ENCODE results near the gene THAP5.
A peak's percentile ranks its signal among the peaks of the same experiment; 100 is the strongest.

The THAP5 gene, protein sequence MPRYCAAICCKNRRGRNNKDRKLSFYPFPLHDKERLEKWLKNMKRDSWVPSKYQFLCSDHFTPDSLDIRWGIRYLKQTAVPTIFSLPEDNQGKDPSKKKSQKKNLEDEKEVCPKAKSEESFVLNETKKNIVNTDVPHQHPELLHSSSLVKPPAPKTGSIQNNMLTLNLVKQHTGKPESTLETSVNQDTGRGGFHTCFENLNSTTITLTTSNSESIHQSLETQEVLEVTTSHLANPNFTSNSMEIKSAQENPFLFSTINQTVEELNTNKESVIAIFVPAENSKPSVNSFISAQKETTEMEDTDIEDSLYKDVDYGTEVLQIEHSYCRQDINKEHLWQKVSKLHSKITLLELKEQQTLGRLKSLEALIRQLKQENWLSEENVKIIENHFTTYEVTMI

DNA sequence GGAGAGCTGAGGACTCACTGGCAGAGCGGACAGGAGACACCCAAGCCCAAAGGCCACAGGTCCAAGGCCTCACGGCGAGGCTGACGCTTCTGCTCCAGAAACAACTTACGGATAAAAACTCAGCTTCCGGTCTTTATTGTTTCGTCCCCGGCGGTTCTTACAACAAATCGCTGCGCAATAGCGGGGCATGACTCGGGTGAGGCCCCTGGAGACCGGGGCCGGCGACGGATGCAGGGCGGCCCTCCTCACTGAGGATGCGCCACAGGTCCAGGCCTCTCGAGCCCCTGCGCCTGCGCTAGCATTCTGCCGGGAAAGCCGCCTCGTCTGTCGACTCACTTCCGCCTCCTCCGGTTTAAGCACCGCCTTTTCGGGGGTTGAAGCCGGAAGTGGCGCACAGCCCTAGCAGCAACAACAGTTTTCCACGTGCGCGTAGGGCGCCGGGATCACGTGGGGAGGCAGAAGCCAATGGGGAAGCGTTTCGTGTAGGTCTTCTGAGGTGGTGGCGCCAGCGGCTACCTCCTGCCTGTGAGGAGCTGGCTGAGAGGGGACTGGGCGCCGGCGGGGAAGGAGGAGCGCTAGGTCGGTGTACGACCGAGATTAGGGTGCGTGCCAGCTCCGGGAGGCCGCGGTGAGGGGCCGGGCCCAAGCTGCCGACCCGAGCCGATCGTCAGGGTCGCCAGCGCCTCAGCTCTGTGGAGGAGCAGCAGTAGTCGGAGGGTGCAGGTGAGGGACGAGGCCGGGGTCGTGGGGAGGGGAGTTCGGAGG is at the start of gene THAP5, which contains the start of gene DNAJB9:
TSS of gene THAP5 (minus strand) at position 326 of the 765 bp plus-strand sequence. CDS start at position 189, 137 bp downstream.
TSS of gene DNAJB9 (plus strand) at position 494 of the 765 bp plus-strand sequence. CDS start 1,853 bp downstream, outside the sequence.
- peak; percentile 98 to 99 for DNase-seq (ENCODE audit: low read depth in 2 of 2)

DNA sequence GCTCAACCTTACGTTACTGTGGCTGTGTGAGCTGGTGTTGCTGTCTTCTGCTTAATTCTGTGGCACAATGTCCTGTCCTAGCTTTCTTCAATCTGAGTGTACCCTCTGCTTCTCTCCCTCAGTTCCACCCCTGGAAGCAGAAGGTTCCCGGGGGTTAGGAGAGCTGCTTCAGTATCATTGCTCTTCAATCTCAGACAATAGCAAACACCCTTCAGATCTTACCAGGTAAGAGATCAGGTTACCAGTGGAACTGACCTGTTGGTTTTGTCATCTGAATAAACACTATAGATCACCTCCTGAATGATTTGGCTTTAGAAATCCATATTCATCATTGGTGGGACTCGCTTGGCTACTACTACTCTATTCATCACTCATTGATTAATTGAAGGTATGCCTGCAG is 48.5 kb upstream of the THAP5 start:
- no peak for DNase-seq (ENCODE audit: low read depth in 2 of 2)

DNA sequence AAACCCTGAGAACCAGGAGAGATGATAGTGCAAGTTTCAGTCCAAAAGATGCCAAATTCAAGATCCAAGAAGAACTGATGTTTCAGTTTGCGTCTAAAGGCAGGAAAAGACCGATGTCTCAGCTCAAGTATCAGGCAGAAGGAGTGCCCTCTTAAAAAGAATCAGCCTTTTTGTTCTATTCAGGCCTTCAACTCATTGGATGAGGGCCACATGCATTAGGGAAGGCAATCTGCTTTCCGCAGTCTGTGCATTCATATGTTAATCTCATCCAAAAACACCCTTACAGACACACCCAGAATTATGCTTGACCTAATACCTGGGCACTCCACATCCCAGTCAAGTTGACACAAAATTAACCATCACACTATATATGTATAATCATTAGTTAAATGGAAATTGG is 45.4 kb upstream of the THAP5 start:
- DNase-seq (ENCODE audit: low read depth in 2 of 2): no peak

DNA sequence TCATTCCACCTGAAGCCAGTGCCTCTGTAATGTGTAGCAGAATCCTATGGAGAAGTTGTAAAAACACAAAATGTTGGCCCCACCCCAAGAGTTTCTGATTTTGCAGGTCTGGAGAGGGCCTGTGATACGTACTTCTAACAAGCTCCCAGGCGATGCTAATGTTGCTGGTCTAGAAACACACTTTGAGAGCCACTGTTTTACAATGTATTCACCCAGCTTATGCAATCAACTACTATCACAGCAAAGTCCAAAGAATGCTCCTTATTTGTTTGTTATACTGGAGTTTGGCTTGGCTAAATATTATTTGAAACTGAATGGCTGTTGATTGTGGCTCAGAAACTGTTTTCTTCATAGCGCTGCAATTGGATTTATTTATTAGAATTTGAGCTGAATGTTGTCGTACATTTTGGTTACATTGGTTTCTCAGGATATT is 44.5 kb upstream of the THAP5 start:
- DNase-seq (ENCODE audit: low read depth in 2 of 2): no peak

DNA sequence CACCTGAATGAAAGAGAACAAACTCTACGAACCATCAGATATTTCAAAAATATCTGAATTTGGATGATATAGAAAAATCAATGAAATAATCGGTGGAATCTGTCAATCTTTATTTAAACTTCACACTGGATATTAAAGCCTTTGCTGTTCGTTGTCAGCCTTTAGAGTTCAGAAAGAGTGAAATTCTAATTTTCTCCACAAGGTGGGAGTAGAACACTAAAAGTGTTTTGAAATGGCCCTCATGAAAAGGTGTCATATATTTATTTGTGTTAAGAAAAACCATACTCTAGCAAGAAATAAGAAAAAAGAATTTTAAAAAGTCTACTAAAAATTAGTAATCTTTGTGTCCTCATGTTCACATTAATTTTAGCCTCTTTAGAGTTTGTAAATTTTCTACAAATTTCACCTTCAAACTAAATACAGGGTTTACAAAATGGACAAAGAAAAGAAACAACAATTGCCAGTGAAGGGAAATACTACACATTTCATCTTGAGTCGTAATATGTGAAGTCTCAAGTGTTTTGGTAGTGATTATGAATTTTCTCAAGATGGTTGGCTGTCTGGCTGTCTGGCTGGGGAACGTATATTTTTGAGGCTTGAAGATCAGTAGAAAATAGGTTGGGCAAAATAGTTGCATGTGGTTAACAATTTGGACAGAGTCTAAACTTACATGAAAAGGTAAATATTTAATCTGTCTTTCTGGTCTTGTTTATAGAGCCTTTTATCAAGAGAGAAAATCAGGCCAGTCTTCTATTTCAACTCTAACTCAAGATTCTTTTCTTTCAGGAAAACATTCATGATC is 43.8 kb upstream of the THAP5 start:
- DNase-seq (ENCODE audit: low read depth in 2 of 2): no peak

DNA sequence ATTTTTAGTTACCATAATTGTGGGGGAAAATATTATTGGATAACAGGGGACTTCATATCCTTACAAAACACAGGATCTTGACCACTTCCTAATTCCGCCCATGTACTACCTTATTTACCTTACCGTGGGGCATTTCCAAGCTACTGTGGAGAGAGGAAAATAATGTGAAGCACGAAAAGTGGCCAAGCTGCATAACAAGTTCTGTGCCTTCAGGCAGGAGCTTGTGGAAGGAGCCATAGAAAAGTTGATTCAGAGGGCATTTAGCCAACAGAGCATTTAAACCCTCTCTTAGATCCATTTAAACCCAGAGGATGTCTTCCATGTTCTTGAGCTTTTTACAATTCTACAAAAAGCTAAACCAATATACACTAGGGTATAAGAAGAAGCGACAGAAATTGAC is 41.8 kb upstream of the THAP5 start:
- no peak for DNase-seq (ENCODE audit: low read depth in 2 of 2)

DNA sequence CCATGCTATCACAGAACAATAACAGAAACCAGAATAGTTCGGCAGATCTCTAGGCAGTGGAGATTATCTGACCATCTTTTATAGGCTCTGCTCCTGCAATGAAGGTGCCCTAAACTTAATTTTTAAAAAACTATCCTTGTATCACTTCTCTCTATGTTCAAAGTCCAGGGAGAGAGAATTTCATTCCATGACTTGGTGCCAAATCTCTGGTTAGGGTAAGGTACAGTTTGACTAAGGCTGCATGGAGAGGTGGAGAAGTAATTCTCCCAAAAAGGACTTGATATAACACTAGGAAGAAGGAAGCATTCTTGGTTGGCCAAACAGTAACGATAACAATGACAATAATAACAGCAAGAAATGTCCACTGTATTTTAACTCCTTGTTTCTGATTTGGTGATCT is 40.1 kb upstream of the THAP5 start:
- DNase-seq (ENCODE audit: low read depth in 2 of 2): no peak

DNA sequence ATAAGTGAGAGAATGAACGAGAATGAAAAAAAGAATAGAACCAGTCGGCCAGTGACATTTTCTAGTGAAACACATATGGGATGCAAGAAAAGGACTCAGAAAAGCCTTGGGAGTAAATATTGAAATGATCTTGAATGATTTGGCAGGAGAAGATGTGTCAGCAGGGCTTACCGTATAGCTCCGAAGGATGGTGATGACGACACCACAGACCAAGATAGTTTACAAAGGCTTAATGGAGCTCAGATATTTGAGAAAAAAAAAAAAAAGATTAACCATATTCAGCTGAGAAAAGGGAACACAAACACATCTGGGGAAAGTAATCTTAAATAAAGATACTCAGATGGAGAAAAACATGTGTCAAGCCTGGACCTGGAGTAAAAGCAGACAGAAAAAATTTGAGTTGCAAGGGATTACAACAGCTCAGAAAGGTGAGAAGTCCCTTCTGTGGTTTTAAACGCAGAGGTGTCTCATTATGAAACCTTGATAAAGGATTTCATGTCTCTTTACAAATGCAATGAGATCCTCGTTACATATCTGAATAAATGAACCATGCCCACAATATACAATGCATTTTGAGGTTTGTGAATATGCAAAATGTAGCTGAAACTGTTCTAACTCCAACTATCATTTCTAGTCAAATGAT is 36.2 kb upstream of the THAP5 start:
- DNase-seq (ENCODE audit: low read depth in 2 of 2): no peak

DNA sequence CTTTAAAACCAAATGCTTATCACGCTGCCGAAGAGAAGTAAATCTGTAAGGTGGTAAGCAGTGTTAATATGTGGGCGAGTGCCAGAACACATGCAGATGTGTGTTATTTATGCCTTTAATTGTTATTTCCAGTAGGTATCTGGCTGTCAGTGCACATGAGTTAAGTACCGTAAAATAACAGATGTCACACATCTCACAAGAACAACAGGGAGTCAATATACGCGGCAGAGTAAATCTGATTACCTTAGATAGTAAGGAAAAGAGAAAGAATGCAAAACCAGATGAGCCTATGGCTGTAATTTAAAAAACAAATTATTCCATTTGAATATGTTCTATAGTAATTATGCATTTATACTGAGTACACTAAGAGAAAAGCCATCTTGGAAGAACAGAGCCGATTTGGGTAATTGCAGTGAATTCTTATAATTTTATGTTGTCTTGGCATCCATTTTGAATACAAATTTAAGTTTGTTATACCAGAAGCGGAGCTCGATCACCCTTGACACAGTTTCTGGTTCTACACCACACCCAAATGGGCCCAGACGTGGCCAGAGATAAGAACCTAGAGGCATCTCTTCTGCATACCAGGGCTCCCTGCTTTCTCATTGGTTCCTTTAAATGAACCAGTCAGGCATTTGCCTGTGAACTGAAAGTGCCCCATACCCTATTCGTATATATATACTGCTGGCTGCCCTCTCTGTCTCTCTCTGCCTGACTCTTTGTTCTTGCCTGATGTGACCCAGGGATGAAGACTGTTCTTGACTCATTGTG is 35.0 kb upstream of the THAP5 start:
- no peak for DNase-seq (ENCODE audit: low read depth in 2 of 2)

DNA sequence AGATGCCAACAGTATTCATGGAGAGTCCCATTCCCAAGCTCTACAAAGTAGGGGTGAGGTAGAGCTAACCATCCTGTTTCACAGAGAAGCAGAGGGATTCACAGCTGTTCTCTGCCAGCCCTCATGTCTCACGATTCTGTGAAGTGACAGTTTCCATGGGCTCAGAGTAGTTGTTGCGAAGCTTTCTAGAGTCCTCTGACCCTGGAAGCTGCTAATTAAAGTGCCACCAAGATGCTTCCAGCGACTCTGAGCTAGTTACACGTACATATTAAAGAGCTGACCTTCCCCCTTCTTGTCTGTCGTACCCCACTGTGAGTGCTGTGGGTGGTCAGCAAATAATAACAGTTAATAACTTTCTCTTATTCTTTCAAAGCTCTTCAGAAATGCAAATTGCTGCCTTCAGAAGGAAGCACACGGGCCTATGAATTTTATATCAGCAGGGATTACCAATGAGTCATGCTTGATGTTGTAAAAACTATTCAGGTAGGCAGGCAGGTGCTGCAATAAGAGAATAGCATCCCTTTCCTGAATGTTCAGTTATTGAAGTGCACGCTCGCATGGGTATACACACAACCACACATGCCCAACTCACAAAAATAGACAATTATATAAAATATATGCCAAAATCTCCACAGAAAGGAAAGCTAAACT is 34.3 kb upstream of the THAP5 start:
- DNase-seq (ENCODE audit: low read depth in 2 of 2): no peak

DNA sequence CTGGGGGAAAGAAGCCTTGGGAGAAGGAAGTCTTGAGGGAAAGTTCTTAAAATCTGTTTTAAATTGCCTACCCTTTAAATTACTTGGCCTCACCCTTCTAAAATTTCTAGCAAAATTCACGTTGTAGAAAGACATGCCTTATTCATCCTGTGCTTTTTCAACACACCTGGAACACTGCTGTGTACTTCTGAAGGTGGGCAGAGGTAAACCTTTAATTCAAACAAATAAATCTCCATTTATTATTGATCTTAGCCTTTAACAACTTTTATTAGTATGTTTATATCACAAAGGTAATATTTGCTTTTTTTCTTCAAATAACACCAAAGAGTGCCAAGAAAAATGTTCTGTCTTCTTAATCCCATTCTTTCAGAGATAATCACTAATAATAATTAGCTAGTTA is 30.9 kb upstream of the THAP5 start:
- DNase-seq (ENCODE audit: low read depth in 2 of 2): no peak

DNA sequence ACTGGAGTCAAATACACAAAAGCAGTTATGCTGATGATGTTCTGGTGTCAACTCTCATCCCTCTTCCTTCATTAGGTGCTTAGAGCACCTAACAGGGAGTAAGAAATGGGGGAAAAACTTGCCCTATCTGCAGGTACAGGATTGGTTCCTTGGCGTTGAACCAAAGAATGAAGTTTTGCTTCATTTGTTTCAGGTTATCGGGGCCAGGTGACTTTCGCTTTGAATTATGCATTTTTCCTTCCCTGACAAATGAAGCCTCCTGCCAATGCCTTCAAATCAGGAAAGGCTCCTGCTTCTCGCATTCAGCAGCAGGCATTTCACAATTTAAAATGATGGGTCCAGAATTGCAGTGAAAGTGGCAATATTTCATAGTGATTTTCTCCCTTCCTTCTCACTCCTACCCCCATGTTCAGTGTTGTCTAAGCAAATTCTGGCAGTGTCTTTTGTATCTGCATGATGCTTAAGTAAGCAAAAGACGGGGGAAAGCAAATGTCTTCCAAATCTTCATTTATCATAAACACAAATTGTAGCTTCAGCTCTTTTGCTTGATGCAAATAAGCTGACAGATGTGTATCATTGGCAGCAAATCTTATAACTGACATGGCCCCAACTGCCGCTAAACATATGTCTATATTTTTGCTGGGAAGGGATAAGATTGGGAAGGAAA is 29.5 kb upstream of the THAP5 start:
- no peak for DNase-seq (ENCODE audit: low read depth in 2 of 2)

DNA sequence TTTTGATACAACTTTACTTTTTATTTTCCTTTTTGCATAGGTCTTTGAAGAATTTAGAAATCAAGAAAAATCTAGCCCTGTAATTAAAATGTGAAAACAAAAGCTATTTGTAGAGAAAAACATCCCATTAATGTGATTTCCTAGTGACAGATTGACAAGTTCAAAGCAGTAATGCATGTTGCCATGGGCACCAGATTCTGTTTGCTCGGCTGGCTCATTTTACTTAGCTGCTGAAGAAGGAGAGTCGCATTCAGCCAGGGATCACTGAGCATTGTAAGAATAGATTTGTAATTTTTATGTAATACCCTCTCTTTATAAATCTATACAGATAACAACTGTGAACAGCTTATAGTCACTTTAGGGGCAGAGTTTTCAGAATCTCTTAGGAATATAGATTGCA is 28.6 kb upstream of the THAP5 start:
- no peak for DNase-seq (ENCODE audit: low read depth in 2 of 2)

DNA sequence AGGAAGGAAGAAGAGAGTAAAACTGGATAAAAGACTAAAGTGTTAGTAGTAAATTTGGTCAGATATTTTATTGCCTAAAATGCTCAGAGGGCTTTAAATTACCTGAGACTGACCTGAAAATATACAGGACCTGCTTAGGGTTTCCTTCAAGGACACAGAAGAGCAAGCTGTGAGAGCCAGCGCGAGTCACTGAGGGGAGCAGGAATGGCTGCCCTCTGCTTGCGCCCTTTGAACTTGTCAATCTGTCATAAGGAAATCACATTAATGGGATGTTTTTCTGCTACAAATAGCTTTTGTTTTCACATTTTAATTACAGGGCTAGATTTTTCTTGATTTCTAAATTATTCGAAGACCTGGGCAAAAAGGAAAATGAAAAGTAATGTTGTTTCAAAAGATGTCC is 27.1 kb upstream of the THAP5 start:
- no peak for DNase-seq (ENCODE audit: low read depth in 2 of 2)

DNA sequence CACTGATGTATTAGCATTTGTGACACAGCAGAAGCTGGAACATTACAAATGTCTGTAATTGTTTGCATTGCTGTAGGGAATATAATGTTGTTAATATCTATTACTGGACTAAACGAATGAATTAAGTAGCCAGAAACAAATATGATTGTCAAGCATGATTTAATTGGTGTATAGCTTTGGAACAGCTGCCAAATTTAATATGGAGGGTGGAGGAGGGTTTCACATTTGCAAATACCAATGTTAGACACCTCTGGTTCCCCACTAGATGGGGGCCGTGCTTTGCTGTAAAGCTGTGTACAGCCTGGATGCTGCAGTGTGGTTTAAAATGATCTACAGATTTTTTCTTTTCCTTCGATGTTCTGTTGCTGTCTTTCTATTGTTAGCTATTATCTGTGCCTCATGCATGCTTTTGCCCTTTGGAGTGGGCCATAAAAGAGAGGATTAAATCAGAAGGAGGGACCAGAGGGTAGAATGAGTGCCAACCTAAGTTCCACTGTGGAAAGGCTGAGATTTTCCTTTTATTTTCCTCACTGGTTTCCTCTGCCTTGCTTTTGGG is 23.2 kb upstream of the THAP5 start:
- DNase-seq (ENCODE audit: low read depth in 2 of 2): no peak

DNA sequence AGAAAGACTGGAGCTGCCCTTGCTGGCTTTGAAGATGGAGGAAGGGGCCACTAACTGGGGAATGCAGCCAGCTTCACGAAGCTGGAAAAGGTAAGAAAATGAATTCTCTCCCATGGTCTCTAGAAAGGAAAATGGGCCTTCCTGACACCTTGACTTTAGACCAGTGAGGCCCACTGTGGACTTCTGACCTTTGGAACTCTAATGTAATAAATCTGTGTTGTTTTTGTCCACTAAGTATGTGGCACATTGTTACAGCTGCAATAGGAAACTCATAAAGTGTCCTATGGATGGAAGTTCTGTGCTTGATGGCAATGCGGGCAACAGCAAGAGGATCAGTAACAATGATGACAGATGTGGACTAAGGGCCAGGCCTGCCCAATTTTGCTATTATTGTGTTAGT is 21.1 kb upstream of the THAP5 start:
- DNase-seq (ENCODE audit: low read depth in 2 of 2): no peak

DNA sequence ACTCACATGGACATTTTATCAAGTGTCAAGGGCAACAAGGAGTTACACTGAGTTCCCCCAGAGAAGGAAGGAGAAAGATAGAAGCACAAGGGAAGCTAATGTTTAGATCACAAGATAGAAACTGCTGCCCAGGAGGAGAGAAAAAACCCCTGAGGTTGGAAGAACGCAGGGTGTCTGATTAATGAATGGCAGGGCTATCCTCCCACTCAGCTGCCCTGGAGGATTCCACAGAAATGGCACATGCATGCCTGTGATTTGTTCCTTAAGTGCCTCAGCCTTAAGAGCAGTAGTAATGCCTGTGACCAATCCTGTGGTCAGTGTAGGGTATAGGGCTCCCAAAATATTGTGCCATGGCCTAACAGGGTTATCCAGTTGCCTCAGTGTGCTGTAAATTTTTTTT is 20.4 kb upstream of the THAP5 start:
- DNase-seq (ENCODE audit: low read depth in 2 of 2): no peak

DNA sequence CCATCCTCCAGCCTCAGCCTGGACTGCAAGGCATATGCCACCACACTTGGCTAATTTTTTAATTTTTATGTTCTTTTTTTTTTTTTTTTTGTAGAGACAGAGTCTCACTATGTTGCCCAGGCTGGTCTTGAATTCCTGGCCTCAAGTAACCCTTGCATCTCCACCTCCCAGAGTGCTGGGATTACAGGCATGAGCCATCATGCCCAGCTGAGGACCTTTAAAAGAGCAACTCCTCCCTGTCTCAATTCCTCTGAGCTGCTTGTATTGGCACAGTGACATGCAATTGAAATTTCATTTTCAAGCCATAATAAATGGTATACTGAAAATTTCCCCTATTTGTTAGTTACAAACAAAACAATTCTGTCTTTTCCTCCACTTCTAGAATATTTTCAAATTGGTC is 19.7 kb upstream of the THAP5 start:
- DNase-seq (ENCODE audit: low read depth in 2 of 2): no peak

DNA sequence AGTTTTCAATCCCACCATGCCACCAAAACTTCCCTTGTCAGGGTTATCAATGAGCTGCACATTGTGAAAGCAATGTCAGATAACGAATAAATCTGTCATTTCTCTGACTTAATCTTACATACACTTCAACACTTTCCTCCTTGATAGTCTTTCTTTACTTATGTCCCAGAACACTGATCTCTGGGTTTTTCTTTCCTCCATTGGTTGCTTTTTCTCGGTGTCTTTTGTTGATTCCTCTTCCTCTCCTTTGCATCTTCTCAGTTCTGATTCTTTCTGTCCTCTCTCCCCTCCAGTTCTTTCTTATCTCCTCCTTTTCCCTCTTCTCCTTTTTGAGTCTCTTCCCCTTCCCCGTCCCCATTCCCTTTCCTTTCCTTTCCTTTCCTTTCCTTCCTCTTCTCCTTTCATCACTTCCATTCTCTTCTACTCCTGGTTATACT is 16.8 kb upstream of the THAP5 start:
- no peak for DNase-seq (ENCODE audit: low read depth in 2 of 2)
